ENCODE measurements around the gene RBM12. TPM values are rescaled to one million over a fixed set of nuclear protein-coding genes. Genes with fewer than 3 reads are reported as not detected.

The RBM12 gene
- total and polyA plus RNA-seq, 2 donors = 24.8 to 52.3 TPM

DNA sequence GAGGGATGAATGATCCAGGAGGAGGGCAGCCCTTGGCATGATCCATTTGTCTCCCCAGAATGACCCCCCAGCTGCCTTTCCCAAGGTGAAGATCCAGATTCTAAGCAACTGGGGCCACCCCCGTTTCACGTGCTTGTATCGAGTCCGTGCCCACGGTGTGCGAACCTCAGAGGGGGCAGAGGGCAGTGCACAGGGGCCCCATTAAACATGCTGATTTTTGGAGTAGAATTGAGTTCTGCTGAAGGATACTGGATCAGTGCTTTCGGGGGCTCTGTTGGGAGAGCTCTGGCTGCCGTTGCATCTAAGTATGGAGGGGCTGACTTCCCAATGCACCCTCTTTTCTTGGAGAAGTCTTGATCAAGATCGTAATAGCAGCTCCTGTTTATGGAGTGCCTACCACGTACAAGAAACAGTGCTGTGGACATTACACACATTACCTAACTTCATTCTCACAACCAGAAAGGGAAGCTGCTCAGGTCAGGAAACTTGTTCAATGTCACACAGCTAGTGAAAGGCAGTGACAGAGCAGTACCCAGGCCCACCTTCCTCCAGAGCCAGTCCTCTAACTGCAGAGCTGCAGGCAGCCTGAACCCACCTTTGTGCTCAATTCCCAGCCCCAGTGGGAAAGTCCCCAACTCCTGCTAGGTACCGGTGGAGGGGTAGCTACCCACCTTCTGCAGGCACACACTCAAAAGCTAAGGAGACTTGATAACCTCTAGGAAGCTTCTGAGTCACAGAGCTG is 43.7 kb downstream of the RBM12 start:
- 97% methylated on average over 11 of the region's 11 CpGs for WGBS
- no peak for DNase-seq (ENCODE audit: low read depth in 6 of 9, low spot score in 9 of 9)
- peaks cover 0 to 16% of the 10 kb centered on the region in 2 donors for H3K9me3 ChIP-seq (ENCODE audit: control insufficient read depth in 2 of 2, insufficient read depth in 1 of 2, low read length in 1 of 2)
- peaks cover 18 to 20% of the 10 kb centered on the region in 2 donors for H3K36me3 ChIP-seq (ENCODE audit: control insufficient read depth in 2 of 2, insufficient read depth in 2 of 2, low read length in 1 of 2)
- H3K27ac ChIP-seq (ENCODE audit: low read depth in 1 of 2, low read length in 1 of 2) = no peak overlapping the region
- H3K4me3 ChIP-seq (ENCODE audit: low read length in 2 of 2) = no peak overlapping the region
- H3K27me3 ChIP-seq (ENCODE audit: control insufficient read depth in 2 of 2, insufficient read depth in 1 of 2, low read length in 1 of 2) = peaks cover 22 to 36% of the 10 kb centered on the region in 2 donors
- peaks cover 21 to 36% of the 10 kb centered on the region in 2 donors for H3K4me1 ChIP-seq (ENCODE audit: control insufficient read depth in 2 of 2, insufficient read depth in 2 of 2, low read length in 2 of 2)

DNA sequence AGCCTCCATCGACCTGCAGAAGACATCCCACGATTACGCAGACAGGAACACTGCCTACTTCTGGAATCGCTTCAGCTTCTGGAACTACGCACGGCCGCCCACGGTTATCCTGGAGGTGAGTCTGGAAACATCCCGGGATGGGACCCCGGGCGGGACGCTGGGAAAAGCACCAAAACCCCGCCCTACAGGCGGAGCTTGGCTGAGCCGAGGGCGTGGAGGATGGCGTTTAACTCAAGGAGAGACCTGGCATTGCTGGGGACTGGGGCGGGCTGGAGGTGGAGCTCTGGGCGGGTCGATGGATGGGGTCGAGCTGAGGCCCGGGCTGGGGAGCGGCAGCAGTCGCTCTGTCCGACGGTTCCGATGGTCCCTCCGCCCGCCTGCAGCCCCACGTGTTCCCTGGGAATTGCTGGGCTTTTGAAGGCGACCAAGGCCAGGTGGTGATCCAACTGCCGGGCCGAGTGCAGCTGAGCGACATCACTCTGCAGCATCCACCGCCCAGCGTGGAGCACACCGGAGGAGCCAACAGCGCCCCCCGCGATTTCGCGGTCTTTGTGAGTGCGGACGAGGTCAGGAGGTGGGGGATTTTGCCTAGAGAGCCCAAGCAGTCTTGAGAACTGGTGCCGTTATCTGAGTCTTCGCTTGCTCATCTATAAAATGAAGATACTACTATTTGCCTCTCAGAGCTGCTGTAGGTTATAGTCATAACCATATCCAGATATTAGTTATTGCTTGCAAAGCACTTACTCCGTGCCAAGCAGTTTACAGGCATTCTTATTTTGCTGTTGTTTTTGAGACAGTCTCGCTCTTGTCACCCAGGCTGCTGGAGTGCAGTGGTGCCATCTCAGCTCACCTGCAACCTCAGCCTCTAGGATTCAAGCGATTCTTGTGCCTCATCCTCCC is 45.3 kb downstream of the RBM12 start:
- H3K4me3 ChIP-seq (ENCODE audit: low read length in 2 of 2) = peak overlapping the region; percentile 41 to 49
- 5% methylated on average over 49 of the region's 49 CpGs for WGBS
- H3K27me3 ChIP-seq (ENCODE audit: control insufficient read depth in 2 of 2, insufficient read depth in 1 of 2, low read length in 1 of 2) = peaks cover 22 to 41% of the 10 kb centered on the region in 2 donors
- peaks cover 0 to 16% of the 10 kb centered on the region in 2 donors for H3K9me3 ChIP-seq (ENCODE audit: control insufficient read depth in 2 of 2, insufficient read depth in 1 of 2, low read length in 1 of 2)
- H3K36me3 ChIP-seq (ENCODE audit: control insufficient read depth in 2 of 2, insufficient read depth in 2 of 2, low read length in 1 of 2) = peaks cover 10 to 11% of the 10 kb centered on the region in 2 donors
- H3K27ac ChIP-seq (ENCODE audit: low read depth in 1 of 2, low read length in 1 of 2) = no peak overlapping the region
- DNase-seq (ENCODE audit: low read depth in 6 of 9, low spot score in 9 of 9) = peak in 6 of 9 donors; percentile 54 to 82 (median 58)
- H3K4me1 ChIP-seq (ENCODE audit: control insufficient read depth in 2 of 2, insufficient read depth in 2 of 2, low read length in 2 of 2) = peaks cover 25 to 42% of the 10 kb centered on the region in 2 donors

DNA sequence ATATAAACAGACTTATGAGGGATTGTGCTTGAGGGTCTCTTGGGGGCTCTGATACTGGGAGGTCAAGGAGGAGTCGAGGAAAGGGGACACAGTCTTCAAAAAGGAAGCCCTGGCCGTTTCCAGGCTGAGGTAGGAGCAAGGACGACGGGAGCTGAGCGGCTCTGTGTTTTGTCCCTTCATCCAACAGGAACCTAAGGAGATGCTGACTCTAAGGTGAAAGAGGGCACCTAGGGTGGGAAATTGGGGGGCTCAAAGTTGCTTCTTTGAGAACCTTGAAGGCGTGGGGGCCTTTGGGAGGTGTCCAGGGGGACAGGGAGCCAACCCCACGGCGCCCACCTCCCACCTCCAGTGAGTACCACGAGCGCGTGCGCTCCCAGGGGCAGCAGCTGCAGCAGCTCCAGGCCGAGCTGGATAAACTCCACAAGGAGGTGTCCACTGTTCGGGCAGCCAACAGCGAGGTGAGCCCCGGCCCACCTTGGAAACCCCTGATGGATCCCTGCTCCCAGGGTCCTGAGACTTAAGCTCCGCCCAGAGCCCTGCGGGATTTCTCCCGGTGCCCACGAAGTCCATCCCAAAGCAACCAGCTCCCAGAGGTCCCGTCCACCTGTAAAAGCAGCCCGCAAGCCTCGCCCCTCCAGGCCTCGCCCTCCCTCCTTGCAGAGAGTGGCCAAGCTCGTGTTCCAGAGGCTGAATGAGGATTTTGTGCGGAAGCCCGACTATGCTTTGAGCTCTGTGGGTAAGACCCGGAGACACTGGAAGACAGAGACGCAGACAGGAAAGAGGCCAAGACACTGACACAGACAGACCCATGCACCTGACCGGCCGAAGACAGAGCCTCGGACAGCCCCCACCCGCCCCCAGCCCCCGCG is 46.2 kb downstream of the RBM12 start:
- Histone ChIP-seq H3K9me3 (ENCODE audit: control insufficient read depth in 2 of 2, insufficient read depth in 1 of 2, low read length in 1 of 2) (peaks cover 0 to 16% of the 10 kb centered on the region in 2 donors), H3K27me3 (ENCODE audit: control insufficient read depth in 2 of 2, insufficient read depth in 1 of 2, low read length in 1 of 2) (peaks cover 22 to 41% of the 10 kb centered on the region in 2 donors), H3K4me1 (ENCODE audit: control insufficient read depth in 2 of 2, insufficient read depth in 2 of 2, low read length in 2 of 2) (peaks cover 25 to 42% of the 10 kb centered on the region in 2 donors), H3K27ac (ENCODE audit: low read depth in 1 of 2, low read length in 1 of 2) (no peak overlapping the region), H3K4me3 (ENCODE audit: low read length in 2 of 2) (peak overlapping the region in 1 of 2 donors; percentile 49), H3K36me3 (ENCODE audit: control insufficient read depth in 2 of 2, insufficient read depth in 2 of 2, low read length in 1 of 2) (peaks cover 10 to 11% of the 10 kb centered on the region in 2 donors)
- DNase-seq (ENCODE audit: low read depth in 6 of 9, low spot score in 9 of 9) = peak in 1 of 9 donors; percentile 21
- WGBS = 12% methylated on average over 35 of the region's 35 CpGs

DNA sequence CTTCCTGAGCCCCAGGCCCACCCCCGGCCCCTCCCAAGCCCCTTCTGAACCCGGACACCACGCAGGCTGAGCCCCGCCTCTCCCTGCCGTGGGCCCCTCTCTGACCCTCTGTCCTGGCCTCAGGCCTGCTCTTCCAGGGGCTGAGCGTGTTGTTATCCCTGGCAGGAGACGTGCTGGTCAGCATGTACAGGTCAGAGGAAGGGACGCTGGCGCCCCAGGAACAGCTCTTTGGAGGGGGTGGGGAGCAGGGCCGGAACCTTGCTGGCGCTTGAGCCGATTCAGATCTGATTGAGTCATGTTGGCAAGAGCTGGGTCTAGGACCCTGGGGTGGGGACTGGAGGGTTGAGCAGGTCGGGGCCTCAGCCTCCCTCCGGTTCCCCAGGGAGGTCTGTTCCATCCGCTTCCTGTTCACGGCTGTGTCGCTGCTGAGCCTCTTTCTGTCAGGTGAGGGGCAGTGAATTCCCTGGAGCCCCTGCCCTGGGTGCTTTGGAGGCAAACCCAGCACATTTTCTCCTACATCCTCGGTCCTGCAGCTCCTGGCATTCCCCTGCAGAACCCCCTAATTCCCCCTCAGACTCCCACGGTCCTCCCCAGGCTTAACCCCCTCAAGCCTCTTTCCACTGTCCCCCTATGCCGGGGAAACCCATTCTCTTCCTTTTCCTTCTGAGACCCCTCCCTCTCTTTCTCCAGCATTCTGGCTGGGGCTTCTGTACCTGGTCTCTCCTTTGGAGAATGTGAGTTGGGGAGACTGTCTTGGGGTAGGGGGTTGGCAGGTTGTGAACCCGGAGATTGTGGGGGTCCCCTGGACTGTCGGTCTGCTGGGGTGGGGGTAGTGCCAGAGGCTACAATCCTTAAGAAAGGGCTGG is 47.1 kb downstream of the RBM12 start:
- Histone ChIP-seq H3K4me3 (ENCODE audit: low read length in 2 of 2) (peak overlapping the region in 1 of 2 donors; percentile 33), H3K4me1 (ENCODE audit: control insufficient read depth in 2 of 2, insufficient read depth in 2 of 2, low read length in 2 of 2) (peaks cover 25 to 42% of the 10 kb centered on the region in 2 donors), H3K9me3 (ENCODE audit: control insufficient read depth in 2 of 2, insufficient read depth in 1 of 2, low read length in 1 of 2) (peaks cover 0 to 16% of the 10 kb centered on the region in 2 donors), H3K27me3 (ENCODE audit: control insufficient read depth in 2 of 2, insufficient read depth in 1 of 2, low read length in 1 of 2) (peaks cover 22 to 41% of the 10 kb centered on the region in 2 donors), H3K36me3 (ENCODE audit: control insufficient read depth in 2 of 2, insufficient read depth in 2 of 2, low read length in 1 of 2) (peaks cover 10 to 11% of the 10 kb centered on the region in 2 donors), H3K27ac (ENCODE audit: low read depth in 1 of 2, low read length in 1 of 2) (no peak overlapping the region)
- WGBS = 10% methylated on average over 22 of the region's 22 CpGs
- peak in 5 of 9 donors; percentile 28 to 64 (median 41) for DNase-seq (ENCODE audit: low read depth in 6 of 9, low spot score in 9 of 9)

DNA sequence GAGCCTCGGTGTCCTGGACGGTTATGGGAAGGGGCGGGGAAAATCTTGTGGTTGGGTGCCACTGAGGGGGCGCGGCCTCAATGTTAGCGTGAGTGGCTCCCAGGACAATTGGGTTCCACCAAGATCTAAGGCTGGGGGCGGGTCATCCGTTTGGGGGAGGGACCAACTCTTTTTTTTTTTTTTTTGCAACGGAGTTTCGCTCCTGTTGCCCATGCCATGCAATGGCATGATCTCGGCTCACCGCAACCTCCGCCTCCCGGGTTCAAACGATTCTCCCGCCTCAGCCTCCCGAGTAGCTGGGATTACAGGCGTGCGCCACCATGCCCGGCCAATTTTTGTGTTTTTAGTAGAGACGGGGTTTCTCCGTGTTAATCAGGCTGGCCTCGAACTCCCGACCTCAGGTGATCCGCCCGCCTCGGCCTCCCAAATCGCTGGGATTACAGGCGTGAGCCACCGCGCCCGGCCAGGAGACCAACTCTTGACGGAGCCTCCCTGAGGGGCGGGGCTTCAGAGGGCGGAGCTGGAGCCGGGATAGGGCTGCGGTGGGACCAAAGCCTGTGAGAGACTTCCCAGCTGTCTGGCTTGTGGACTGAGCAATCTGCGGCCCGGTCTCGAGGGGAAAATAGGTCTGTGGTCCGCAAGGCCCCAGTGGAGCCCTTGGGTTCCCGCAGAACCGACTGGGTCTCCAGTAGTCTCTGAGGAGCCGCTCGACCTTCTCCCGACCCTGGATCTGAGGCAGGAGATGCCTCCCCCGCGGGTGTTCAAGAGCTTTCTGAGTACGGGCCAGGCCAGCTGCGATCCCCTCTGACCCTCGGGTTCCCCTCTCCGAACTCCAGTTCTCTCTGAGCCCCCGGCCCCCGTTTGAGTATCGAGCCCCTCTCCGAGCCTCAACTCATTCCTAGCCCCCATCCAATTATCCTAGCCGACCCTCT is 48.0 kb downstream of the RBM12 start:
- Histone ChIP-seq H3K9me3 (ENCODE audit: control insufficient read depth in 2 of 2, insufficient read depth in 1 of 2, low read length in 1 of 2) (peaks cover 0 to 16% of the 10 kb centered on the region in 2 donors), H3K27ac (ENCODE audit: low read depth in 1 of 2, low read length in 1 of 2) (no peak overlapping the region), H3K4me3 (ENCODE audit: low read length in 2 of 2) (peak overlapping the region; percentile 22 to 33), H3K27me3 (ENCODE audit: control insufficient read depth in 2 of 2, insufficient read depth in 1 of 2, low read length in 1 of 2) (peaks cover 22 to 41% of the 10 kb centered on the region in 2 donors), H3K4me1 (ENCODE audit: control insufficient read depth in 2 of 2, insufficient read depth in 2 of 2, low read length in 2 of 2) (peaks cover 25 to 42% of the 10 kb centered on the region in 2 donors), H3K36me3 (ENCODE audit: control insufficient read depth in 2 of 2, insufficient read depth in 2 of 2, low read length in 1 of 2) (peaks cover 6 to 10% of the 10 kb centered on the region in 2 donors)
- 2% methylated on average over 57 of the region's 57 CpGs for WGBS
- peak in 2 of 9 donors; percentile 12 to 45 for DNase-seq (ENCODE audit: low read depth in 6 of 9, low spot score in 9 of 9)

DNA sequence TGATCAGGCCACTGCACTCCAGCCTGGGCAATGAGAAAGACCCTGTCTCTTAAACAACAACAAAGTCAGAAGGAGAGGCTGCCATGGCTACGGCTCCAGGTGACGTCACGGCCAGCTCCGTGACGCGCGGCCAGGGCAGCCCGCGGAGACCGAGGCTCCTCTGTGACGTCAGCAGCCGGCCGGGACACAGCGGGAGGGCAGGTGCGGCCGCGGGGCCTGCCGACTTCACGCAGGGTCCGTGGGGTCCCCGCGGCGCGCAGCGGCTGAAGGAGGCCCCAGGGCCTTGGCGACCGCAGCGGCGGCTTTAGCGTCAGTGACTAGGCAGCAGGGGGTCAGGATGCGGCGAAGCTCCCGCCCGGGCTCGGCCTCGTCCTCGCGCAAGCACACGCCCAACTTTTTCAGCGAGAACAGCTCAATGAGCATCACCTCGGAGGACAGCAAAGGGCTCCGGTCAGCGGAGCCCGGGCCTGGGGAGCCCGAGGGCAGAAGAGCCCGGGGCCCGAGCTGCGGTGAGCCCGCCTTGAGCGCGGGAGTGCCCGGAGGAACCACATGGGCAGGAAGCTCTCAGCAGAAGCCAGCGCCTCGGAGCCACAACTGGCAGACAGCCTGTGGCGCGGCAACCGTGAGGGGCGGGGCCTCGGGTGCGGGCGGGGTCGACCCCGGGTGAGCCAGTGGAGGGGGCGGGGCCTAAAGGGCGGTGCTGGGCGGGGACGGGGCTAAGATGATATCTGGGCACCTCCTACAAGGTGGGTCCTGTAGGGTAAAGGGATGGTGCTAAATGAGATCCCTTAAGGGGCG is 48.8 kb downstream of the RBM12 start, which contains the start of gene SPAG4:
SPAG4 (plus strand) TSS at position 163 of the 798 bp plus-strand sequence; CDS start at position 338, 175 bp downstream.
- peak within 1 kb of the TSS; percentile 67 to 78 for H3K27ac ChIP-seq (ENCODE audit: low read depth in 1 of 2, low read length in 1 of 2)
- peaks cover 25 to 42% of the 10 kb centered on the region in 2 donors for H3K4me1 ChIP-seq (ENCODE audit: control insufficient read depth in 2 of 2, insufficient read depth in 2 of 2, low read length in 2 of 2)
- peaks cover 22 to 41% of the 10 kb centered on the region in 2 donors for H3K27me3 ChIP-seq (ENCODE audit: control insufficient read depth in 2 of 2, insufficient read depth in 1 of 2, low read length in 1 of 2)
- peaks cover 0 to 2% of the 10 kb centered on the region in 2 donors for H3K36me3 ChIP-seq (ENCODE audit: control insufficient read depth in 2 of 2, insufficient read depth in 2 of 2, low read length in 1 of 2)
- under 1% methylated on average over 68 of the region's 68 CpGs for WGBS
- peak within 1 kb of the TSS; percentile 46 to 52 for H3K4me3 ChIP-seq (ENCODE audit: low read length in 2 of 2)
- peaks cover 0 to 16% of the 10 kb centered on the region in 2 donors for H3K9me3 ChIP-seq (ENCODE audit: control insufficient read depth in 2 of 2, insufficient read depth in 1 of 2, low read length in 1 of 2)
- DNase-seq (ENCODE audit: low read depth in 6 of 9, low spot score in 9 of 9) = peak; percentile 89 to 98 (median 96)

DNA sequence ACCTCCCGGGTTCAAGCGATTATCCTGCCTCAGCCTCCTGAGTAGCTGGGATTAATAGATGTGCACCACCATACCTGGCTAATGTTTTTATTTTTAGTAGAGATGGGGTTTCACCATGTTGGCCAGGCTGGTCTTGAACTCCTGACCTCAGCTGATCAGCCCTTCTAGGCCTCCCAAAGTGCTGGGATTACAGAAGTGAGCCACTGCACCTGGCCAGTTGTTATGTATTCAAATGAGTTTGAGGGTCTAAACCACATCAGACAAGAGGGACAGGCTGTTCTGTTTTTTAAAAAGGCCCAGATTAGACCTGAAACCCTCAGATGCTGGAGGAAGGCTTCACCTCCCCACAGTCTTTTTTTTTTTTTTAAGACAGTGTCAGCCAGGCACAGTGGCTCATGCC is 53.2 kb downstream of the RBM12 start:
- peaks cover 0 to 4% of the 10 kb centered on the region in 2 donors for H3K9me3 ChIP-seq (ENCODE audit: control insufficient read depth in 2 of 2, insufficient read depth in 1 of 2, low read length in 1 of 2)
- no peak overlapping the region for H3K27ac ChIP-seq (ENCODE audit: low read depth in 1 of 2, low read length in 1 of 2)
- 99% methylated on average over 2 of the region's 2 CpGs for WGBS
- H3K36me3 ChIP-seq (ENCODE audit: control insufficient read depth in 2 of 2, insufficient read depth in 2 of 2, low read length in 1 of 2) = no peaks in the 10 kb centered on the region
- peaks cover 0 to 6% of the 10 kb centered on the region in 2 donors for H3K27me3 ChIP-seq (ENCODE audit: control insufficient read depth in 2 of 2, insufficient read depth in 1 of 2, low read length in 1 of 2)
- H3K4me3 ChIP-seq (ENCODE audit: low read length in 2 of 2) = no peak overlapping the region
- DNase-seq (ENCODE audit: low read depth in 6 of 9, low spot score in 9 of 9) = no peak
- H3K4me1 ChIP-seq (ENCODE audit: control insufficient read depth in 2 of 2, insufficient read depth in 2 of 2, low read length in 2 of 2) = peaks cover 4 to 9% of the 10 kb centered on the region in 2 donors

All from thymus (tissue), 11 donors.